IPS DF 4.7 (cell line): ENCODE results near the gene OR6B3.

ENCODE experiments used
- DNase-seq: peaks from one replicate; pipeline ENCODE4 v3.0.0-alpha.2; 2013; ENCODE audit warnings: low spot score; ENCODE audit errors: extremely low read depth

Gene OR6B3

DNA sequence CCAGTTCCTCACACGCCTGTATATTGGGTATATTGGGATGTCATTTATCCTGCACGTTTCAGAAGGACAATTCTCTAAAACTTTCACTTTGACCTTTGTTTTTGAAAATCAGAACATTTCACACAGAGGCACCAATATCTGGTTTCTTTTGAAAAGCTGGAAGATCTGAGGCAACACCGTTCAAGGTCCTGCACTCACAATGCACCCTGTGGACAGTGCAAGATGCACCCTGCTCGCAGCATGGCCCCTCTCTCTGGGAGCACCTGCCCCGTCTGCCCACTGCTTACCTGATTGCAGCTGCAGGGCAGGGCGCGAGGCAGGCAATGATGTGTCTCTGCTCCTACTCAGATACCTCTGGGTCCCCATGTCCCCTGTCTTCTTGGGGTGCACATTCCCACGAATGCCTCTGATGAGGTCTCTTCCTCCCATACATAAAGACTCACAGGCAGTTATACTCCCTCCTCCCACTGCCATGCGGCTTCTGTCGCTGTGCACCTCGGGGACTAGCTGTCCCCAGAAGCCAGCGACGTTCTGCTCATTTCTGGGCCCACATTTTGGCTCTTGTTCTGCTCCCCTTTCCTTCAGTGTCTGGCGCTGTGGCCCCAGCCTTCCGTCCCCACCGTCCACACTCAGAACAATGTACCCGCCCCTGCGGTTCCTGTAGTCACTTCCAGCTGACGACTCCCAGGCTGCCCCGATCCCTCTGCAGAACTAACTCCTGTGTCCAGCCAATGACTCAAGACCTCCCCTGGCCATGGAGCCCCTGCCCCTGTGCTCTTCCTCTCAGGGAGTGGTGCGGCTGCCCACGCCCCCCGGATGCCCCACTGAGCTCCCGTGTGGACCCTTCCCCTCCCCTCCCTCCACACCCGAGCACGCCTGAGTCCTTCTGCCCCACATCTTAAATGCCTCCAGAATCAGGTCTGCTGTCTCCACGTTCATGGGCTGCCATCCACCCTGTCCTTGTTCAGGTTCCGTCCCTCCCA lies at the start of gene OR6B3:
Gene OR6B3 (minus strand): TSS at position 349 of the 983 bp plus-strand sequence.
- no peak for DNase-seq

DNA sequence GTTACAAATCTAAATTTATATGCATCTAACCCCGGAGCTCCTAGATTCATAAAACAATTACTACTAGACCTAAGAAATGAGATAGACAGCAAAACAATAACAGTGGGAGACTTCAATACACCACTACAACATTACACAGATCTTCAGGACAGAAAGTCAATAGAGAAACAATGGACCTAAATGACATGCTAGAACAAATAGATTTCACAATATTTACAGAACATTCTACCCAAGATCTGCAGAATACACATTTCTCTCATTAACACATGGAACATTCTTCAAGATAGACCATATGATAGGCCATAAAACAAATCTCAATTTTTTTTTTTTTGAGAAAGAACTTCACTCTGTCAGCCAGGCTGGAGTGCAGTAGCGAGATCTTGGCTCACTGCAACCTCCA lies 45.0 kb upstream of the OR6B3 start:
- DNase-seq, result no peak

- DNase-seq, result no peak
Observed at GRCh38 chr2:240095556-240096523, 42.5 kb upstream of the OR6B3 start.

GRCh38 chr2:240089306-240089705 lies 36.0 kb upstream of the OR6B3 start:
- DNase-seq, result no peak

- DNase-seq, result no peak
Observed at GRCh38 chr2:240086563-240086962, 33.2 kb upstream of the OR6B3 start.

DNA sequence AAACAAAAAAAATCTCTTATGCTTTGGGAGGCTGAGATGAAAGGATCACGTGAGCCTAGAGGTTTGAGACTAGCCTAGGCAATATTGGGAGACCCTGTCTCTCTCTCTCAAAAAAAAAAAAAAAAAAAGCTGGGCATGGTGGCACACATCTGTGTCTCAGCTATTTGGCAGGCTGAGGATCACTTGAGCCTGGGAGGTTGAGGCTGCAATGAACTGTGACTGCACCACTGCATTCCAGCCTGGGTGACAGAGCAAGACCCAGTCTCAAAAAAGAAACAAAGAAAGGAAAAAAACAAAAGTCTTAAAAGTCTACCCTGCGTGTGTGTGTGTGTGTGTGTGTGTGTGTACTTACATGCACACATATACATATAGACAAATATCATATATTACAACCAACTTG lies 25.3 kb upstream of the OR6B3 start:
- no peak for DNase-seq

GRCh38 chr2:240077442-240077841 lies 24.1 kb upstream of the OR6B3 start:
- DNase-seq, result no peak

DNA sequence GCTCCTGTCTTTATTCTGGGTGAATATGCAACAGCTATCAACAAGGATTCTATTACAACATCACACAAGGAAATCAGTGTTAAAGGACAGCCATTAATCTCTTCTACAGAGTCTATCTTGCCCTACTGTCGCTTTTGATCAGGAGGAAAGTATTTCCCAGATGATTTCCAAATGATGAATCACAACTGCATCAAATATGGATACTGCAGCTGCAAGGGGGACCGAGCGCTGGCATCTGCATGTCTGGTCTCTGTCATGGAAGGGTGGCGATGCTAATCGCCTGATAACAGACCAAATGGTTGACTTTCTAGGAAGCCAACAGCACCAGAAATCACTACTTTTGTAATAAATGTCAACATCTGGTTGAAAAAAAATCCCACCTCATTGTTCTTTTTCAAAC lies 21.2 kb upstream of the OR6B3 start:
- no peak for DNase-seq

DNA sequence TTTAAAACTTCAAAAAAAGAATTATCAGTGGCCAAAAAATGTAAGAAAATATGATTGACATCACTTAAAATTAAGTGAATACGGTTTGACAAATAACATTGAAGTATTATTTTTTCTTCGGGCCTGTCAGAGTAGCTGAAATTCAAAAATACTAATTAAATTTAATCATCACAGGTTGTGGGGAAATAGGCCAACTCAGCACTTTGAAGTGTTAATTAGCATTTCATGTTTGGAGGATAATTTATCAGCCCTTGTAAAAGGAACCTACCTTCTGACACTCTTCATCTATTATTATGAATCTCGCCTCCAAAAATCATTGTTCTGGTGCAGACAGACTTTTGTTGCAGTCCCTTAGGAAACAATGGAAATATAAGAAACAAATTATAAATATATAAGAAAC lies 17.6 kb upstream of the OR6B3 start:
- DNase-seq, result no peak

DNA sequence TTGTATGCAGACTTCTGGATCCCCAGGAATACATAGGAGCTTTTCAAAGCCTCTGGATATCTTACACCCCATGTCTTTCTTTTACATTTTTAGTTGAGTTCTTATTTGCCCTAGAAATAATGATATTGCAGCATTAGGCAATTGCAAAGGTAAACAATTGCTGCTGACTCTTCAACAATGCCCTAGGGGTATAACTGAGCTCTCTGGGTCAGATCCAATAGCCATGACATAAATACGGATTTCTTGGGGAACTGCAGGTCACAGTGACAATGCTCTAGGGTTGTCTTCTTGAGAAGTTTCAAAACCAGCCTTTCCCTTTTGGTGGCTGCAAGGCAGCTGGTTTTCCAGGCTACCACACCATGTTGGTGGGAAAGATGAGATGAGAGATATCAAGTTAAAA lies 16.5 kb upstream of the OR6B3 start:
- no peak for DNase-seq

DNA sequence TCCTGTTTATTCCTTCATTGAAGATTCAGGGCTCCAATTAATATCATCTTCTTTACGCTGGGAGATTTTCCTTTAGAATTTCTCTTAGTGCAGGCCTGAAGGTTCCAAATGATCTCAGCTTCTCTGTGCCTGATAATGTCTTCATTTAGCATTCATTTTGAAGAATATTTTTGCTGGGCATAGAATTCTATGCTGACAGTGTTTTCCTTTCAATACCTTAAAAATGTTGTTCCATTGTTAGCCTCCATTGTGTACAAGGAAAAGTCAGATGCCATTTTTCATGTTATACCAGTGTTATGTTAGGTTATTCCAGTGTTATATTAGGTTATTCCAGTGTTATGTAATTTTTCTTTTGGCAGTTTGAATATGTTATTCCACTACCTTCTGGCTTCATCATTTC lies 14.9 kb upstream of the OR6B3 start:
- no peak for DNase-seq

DNA sequence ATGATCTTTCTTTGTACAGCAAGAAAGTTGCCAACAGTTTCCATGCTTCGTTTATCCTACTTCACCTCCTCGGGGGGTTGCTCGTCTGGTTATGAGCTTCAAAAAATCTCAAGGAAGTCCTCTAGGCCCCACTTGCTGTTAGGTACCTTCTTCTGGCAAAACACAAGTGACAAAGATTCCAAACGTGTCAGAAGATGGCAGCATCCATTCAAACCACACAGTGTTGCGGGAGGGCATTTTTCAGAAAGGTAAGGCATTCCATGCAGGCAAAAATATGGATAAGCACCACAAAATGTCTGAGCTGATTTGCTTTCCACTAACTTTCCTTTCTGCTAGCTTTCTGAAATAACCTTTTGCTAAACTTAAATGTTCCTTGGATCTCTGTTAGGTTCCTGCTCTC lies 13.2 kb upstream of the OR6B3 start:
- DNase-seq, result no peak

GRCh38 chr2:240064898-240065297 lies 11.6 kb upstream of the OR6B3 start:
- no peak for DNase-seq

DNA sequence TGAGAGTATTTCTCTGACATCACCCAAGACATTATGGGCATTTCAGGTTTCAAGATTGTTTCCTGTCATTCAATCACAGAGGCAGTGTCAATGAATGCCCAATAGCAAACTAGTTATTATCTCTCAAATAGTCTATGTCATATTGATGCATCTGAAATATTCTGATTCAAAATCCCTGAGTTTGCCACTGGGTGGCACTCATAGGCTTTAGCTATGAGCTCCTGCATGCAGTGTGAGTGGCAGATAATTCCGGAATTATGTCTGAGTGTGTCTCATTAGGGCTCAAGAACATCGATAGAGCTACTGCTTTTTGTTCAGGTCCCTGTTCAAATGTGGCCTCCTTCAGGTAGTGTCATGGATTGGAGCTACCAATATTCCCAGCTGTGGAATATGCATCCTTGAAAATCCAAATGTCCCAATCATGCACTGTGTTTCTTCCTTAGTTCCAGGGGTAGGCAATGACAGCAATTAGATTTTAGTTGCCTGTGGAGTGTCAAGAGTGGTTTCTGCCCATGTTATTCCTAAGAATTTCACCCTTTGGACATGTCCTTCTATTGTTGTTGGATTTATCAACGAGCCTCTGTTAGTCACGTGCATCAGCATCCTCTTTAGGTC lies 7.8 kb upstream of the OR6B3 start:
- DNase-seq, result peak; percentile 7

GRCh38 chr2:240056678-240057077 lies 3.4 kb upstream of the OR6B3 start:
- no peak for DNase-seq

DNA sequence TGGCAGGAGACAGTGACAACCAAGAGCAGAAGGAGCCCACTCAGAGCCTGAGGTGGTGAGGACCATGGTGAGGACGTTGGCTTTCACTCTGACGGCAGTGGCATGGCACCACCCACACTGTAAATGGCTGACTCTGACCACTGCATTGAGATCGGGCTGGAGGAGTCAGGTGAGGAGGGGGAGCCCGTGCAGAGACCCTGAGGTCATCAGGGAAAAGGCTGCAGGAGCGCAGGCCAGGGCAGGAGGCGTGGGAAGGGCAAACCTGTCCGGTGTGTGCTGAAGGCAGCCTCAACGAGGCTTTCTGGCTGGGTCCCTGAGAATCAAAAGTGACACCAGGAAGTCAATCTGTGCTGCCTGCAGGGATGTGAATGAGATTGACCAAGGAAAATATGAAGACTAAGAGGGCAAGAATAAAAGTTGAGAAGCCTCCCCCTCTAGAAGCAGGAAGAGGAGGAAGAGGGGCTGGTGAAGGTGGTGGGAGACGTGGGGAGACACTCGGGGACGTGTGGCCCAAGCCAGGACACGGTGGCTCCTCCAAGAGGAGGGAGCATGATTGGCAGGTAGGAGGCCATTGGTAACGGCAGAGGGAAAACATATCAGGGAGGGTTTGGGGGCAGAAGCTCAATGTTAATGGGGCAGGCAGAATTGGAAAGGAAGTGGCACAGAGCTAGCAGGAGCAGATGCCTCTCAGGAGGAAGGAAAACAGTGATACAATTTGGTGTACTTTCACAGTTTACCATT lies 2.0 kb upstream of the OR6B3 start:
- DNase-seq, result no peak

GRCh38 chr2:240052524-240052923 lies 797 bp downstream of the OR6B3 start:
- no peak for DNase-seq

- DNase-seq, result no peak
Observed at GRCh38 chr2:240051697-240052096, 1.6 kb downstream of the OR6B3 start.

DNA sequence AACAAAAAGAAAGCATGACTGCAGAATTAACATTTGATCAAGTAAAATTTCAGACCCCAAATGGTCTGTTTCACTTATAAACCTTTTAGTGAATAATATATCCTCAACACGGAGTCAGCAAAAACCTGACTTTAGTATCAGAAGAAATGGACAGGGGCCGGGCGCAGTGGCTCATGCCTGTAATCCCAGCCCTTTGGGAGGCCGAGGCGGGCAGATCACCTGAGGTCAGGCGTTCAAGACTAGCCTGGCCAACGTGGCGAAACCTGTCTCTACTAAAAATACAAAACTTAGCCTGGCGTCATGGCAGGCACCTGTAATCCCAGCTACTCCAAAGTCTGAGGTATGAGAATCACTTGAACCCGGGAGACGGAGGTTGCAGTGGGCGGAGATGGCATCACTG lies 3.0 kb downstream of the OR6B3 start:
- no peak for DNase-seq

GRCh38 chr2:240048237-240048636 lies 5.1 kb downstream of the OR6B3 start:
- DNase-seq, result no peak

DNA sequence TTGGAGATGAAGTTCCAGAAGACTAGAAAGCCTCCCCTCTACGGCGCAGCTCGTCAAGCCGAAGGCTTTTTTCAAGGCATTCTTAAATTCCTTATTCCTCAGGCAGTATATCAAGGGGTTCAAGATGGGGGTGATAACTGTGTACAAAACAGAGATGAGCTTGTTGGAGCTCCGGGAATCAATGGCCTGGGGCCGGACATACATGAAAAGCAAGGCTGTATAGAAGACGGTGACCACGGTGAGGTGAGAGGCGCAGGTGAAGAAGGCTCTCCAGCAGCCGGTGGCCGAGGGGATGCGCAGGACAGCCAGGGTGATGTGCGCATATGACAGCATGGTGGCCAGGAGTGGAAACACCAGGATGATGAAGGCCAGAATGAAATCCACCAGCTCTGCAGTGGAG lies 8.2 kb downstream of the OR6B3 start:
- no peak for DNase-seq
